Glomerular endothelial cell (primary cell): ENCODE results near the gene BROX. TPM values are rescaled to one million over a fixed set of nuclear protein-coding genes. Genes with fewer than 3 reads are reported as not detected.

Experiments used
- DNase-seq: peaks from one replicate; pipeline ENCODE4 v3.0.0-alpha.2; 2011; ENCODE audit warnings: low read depth, low spot score; ENCODE audit errors: extremely low read depth
- total RNA-seq: library from RNA; depleted of rRNA; stranded (reverse); fragments of >200 nt; gene quantifications from 2 replicates; pipeline ENCODE4 v1.2.3, GENCODE V29; 2015

Gene BROX
- total RNA-seq, 1 donor from 2014 or later, result 50.8 TPM

DNA sequence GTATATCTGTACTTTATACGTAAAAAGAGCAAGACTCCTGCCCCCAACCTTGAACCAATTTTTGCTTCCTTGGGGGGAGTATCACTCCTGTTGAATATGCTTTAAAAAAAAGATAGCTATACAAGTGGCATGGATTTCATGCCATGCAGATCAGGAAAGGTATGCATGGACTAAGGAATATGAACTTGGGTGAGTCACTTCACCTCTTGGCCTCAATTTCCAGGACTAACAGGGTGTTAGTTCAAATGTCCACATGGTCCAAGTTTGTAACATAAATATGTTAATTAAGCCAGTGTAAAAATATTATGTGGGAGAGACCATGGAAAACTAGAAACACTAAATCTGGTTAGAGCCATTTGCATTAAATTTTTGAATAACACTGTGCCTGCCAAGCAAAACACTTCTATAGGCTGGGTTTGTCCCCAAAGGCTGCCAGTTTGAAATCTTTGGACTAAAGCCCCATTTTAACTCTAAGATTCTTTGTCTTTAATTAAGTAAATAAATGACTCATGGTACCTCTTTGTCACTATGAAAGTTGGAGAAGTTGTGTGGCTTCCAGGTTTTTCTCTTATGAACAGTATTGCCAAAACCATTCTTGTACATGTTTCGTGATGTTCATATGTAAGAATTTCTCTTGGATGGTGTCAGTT lies 57.7 kb downstream of the BROX start:
- DNase-seq, result no peak

DNA sequence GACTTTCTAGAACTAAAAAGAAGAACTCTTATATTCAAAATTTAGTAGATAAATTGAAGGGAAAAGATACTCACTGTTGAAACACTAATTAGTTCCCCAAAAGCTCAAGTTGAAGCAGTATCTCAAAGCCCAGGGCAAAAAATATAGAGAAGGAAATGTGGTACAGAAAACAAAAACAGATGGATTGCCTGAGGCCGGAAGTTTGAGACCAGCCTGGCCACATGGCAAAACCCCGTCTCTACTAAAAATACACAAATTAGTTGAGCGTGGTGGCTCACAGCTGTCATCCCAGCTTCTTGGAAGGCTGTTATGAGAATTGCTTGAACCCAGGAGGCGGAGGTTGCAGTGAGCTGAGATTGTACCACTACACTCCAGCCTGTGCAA lies 60.6 kb downstream of the BROX start:
- DNase-seq, result no peak

DNA sequence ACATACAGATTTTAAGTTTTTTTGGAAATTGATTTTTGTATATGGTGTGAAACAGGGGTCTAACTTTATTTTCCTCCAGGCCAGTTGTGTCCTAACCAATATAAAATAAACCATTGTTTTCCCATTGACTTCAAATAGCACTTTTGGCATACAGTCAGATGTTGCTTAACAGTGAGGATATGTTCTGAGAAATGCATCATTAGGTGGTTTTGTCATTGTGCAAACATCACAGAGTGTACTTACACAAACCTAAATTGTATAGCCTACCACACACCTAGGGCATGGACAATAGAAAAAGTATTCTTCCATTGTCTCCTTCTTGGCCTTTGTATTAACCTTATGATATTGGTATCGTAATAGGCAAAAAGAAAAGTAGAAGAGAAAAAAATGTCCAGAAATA lies 65.1 kb downstream of the BROX start:
- no peak for DNase-seq

DNA sequence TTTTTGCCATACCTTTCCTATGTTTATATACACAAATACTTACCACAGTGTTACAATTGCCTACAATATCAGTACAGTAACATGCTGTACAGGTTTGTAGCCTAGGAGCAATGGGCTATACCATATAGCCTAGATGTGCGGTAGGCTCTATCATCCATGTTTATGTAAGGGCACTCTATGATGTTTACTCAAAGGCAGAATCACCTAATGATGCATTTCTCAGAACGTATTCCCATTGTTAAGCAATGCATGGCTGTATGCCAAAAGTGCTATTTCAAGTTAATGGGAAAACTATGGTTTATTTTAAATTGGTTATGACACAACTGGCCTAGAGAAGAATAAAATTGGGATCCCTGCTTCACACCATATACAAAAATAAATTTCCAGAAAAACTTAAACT lies 65.6 kb downstream of the BROX start:
- DNase-seq, result no peak

DNA sequence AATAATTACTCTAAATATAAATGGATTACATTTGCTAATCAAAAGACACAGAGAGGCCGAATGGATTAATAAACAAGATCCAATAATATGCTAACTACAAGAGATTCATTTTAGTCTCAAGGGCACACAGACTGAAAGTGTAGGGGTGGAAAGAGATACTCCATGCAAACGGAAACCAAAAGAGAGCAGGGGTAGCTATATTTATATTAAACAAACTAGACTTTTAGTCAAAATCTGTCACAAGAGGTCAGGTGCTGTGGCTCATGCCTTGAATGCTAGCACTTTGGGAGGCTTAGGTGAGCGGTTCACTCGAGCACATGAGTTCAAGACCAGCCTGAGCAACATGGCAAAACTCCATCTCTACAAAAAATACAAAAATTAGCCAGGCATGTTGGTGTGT lies 68.9 kb downstream of the BROX start:
- DNase-seq, result no peak

DNA sequence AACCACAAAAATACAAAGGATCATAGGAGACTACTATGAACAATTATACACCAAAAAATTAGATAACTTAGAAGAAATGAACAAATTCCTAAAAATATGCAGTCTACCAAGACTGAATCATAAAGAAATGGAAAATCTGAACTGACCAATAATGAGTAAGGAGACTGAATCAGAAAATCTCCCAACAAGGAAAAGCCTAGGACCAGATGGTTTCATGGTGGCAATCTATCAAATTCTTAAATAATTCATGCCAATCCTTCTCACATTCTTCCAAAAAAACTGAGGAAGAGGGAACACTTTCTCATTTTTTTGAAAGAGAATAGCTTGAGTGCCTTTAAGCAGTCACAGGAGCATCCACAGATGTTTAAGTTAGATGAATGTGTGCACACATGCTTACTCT lies 70.7 kb downstream of the BROX start:
- no peak for DNase-seq

DNA sequence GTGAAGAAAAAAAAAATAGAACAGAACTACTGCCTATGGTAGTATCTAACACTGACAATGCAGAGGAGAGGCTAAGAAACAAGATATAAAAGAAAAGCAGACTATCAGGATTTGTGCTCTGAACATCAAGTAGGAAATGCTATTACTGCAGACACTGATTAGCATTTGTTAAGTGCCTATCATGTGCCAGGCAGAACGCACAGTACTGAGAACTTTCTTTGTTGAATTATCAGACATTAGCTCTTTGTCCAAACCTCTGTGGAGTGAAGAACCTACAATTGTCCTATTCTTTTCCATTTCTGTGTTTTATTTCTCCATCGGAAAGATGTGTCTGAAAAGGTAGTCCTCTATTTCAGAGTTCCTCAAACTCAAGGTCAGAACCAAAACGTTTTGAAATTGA lies 72.0 kb downstream of the BROX start:
- DNase-seq, result no peak

Other genes starting within 250 kb of the BROX start
- gene HHIPL2, start 164.5 kb upstream of the BROX start, total RNA-seq, result not detected in 2 replicates
- gene TAF1A, start 122.6 kb upstream of the BROX start, total RNA-seq, result 3.5 and 3.6 TPM in 2 replicates
- gene MIA3, start 94.5 kb upstream of the BROX start, total RNA-seq, result 35.4 and 38.7 TPM in 2 replicates
- gene AIDA, start 73 bp upstream of the BROX start, total RNA-seq, result 62.6 and 72.3 TPM in 2 replicates
- not detected in 2 replicates for gene FAM177B, start 24.6 kb downstream of the BROX start, total RNA-seq
- gene DISP1, start 102.5 kb downstream of the BROX start, total RNA-seq, result 1.6 and 3.2 TPM in 2 replicates